ENCODE data around the gene PACSIN3. TPM values are rescaled to one million over a fixed set of nuclear protein-coding genes. Genes with fewer than 3 reads are reported as not detected.

Gene PACSIN3
- total RNA-seq, 4 donors from 2014 or later = 43.6 to 71.6 (median 54.2) TPM

- 84 to 88% methylated on average over 5 of the region's 5 CpGs for WGBS, 2 donors
- Histone ChIP-seq H3K27ac (no peak overlapping the region), H3K36me3 (no peaks in the 10 kb centered on the region), H3K4me1 (no peaks in the 10 kb centered on the region), H3K27me3 (no peaks in the 10 kb centered on the region), H3K9me3 (no peaks in the 10 kb centered on the region), H3K4me3 (replicated peaks in 1 of 3) (no peak overlapping the region)
- intact Hi-C loops (cut with DNase I) = no loop called here
- TF ChIP-seq CTCF (IDR thresholded peaks at IDR 0.05) (no peak), POLR2A (IDR thresholded peaks at IDR 0.05) (no peak)
- DNase-seq = no peak
Observed at GRCh38 chr11:47158242-47158641, 28.0 kb downstream of the PACSIN3 start.

GRCh38 chr11:47157805-47158204, 28.4 kb downstream of the PACSIN3 start:
- WGBS, 2 donors = 88 to 89% methylated on average over 8 of the region's 8 CpGs
- TF ChIP-seq POLR2A (IDR thresholded peaks at IDR 0.05) (no peak), CTCF (IDR thresholded peaks at IDR 0.05) (no peak)
- Histone ChIP-seq H3K36me3 (no peaks in the 10 kb centered on the region), H3K4me3 (replicated peaks in 1 of 3) (no peak overlapping the region), H3K4me1 (no peaks in the 10 kb centered on the region), H3K27me3 (no peaks in the 10 kb centered on the region), H3K9me3 (no peaks in the 10 kb centered on the region), H3K27ac (no peak overlapping the region)
- no peak for DNase-seq
- intact Hi-C loops (cut with DNase I) = no loop called here

GRCh38 chr11:47156951-47157350, 29.3 kb downstream of the PACSIN3 start:
- intact Hi-C loops (cut with DNase I) = no loop called here
- no peaks in the 10 kb centered on the region for H3K9me3 ChIP-seq
- 88 to 91% methylated on average over 16 to 17 of the region's 20 CpGs for WGBS, 2 donors
- TF ChIP-seq POLR2A (IDR thresholded peaks at IDR 0.05) = no peak
- TF ChIP-seq CTCF (IDR thresholded peaks at IDR 0.05) = no peak
- no peaks in the 10 kb centered on the region for H3K36me3 ChIP-seq
- DNase-seq = no peak
- no peak overlapping the region for H3K27ac ChIP-seq
- H3K4me1 ChIP-seq = no peaks in the 10 kb centered on the region
- H3K27me3 ChIP-seq = no peaks in the 10 kb centered on the region
- H3K4me3 ChIP-seq (replicated peaks in 1 of 3) = no peak overlapping the region

- no peaks in the 10 kb centered on the region for H3K36me3 ChIP-seq
- intact Hi-C loops (cut with DNase I) = no loop called here
- H3K9me3 ChIP-seq = no peaks in the 10 kb centered on the region
- TF ChIP-seq CTCF (IDR thresholded peaks at IDR 0.05) = no peak
- no peak for TF ChIP-seq POLR2A (IDR thresholded peaks at IDR 0.05)
- no peaks in the 10 kb centered on the region for H3K27me3 ChIP-seq
- WGBS, 2 donors = 90 to 99% methylated on average over 6 of the region's 6 CpGs
- H3K4me1 ChIP-seq = no peaks in the 10 kb centered on the region
- H3K27ac ChIP-seq = no peak overlapping the region
- DNase-seq = no peak
- no peak overlapping the region for H3K4me3 ChIP-seq (replicated peaks in 1 of 3)
Observed at GRCh38 chr11:47156333-47156732, 29.9 kb downstream of the PACSIN3 start.

GRCh38 chr11:47155879-47156278, 30.4 kb downstream of the PACSIN3 start:
- intact Hi-C loops (cut with DNase I) = loop anchor here (2.0 kb wide), 1 partner anchor 267 kb away; no protein-coding TSS in a partner anchor
- DNase-seq = no peak

More at GRCh38 chr11:47155879-47156278, 30.4 kb downstream of the PACSIN3 start:
- Histone ChIP-seq H3K9me3 (no peaks in the 10 kb centered on the region), H3K4me3 (replicated peaks in 1 of 3) (no peak overlapping the region), H3K27ac (no peak overlapping the region), H3K36me3 (no peaks in the 10 kb centered on the region), H3K27me3 (no peaks in the 10 kb centered on the region), H3K4me1 (no peaks in the 10 kb centered on the region)
- TF ChIP-seq CTCF (IDR thresholded peaks at IDR 0.05) (no peak), POLR2A (IDR thresholded peaks at IDR 0.05) (no peak)
- WGBS, 2 donors = 81 to 86% methylated on average over 4 of the region's 4 CpGs

Measured in thyroid gland (tissue), 4 donors.